Embryonic facial prominence (tissue), 1 donor: ENCODE measurements around the gene TK2.
"Not testable (repeated sequence)": the region's sequence is repeated elsewhere in the genome, so short reads cannot be mapped to it uniquely, and the experiment has no call there.

ENCODE experiments used
- DNase-seq: peaks from one replicate; pipeline ENCODE4 v3.0.0-alpha.2; 2016; ENCODE audit errors: extremely low spot score

Gene TK2

DNA sequence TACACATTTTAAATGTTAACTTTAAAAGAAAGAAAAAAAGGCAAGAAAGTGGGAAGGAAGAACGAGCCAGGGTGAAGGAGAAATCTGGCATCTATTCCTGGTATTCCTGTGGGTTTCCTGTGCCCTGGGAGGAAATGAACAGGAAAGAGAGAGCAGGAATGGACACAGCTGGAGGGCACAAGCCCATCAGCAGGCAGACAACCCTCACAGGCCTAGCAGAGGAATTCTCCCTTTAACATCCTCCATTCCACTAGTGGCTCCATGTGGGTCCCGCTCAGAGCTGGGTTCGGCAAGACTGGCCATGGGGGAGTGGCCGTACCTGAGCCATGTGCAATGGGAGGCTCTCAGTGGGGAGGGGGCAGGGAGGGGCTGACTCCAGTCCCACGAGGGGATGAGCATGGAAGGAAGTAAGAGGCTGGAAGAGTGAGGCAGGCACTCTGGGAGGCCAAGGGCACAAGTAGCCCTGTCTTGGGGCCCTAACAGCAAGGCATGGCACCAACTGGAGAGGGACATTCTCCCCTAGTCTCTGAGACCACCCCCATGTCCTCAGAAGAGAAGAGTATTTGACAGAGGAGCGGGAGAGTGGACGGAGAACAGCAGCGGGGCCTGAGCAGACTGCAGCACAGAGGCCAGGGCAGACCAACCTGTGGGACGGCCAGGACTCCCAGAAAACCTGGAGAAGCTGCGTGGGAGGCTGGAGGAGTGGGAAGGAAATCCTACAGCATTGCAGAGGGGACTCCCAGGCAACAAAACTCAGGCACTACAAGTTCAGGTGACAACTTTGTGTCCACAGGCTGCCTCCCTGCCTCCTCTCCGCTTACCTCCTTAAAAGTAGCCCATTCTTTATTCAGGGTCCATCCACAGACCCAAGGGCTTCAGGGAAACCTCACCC lies 30.2 kb downstream of the TK2 start:
- no peak for DNase-seq

DNA sequence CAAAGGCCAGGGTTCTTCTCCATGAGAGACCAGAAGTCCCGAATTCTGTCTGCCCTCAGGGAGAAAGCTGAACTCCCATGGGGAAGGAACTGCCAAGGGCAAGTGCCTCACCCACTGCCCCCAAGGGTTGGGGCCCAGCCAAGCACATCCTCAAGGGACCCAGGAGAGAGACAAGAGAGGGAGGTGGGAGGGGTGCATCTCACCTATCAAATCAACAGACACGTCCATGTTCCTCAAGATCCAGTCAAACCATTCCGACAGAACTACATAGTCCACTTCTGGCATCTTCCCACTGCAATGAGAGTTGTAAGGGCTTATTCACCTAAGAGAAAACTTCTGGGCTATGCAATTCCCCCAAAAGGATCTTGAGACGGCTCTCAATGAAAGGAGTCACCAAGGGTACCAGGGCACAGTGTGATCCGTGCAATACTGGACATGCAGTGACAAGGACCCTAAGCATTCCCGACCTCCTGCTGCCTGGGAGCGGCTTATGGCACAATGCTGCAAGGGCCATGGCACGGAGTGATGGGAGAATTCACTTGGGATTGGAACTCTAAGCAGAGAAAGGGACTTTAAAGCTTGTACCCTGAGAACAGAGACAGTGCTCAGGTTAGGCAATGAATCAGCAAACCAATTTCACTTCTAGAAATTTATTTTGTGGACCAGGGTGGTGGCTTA lies 32.2 kb downstream of the TK2 start:
- no peak for DNase-seq

DNA sequence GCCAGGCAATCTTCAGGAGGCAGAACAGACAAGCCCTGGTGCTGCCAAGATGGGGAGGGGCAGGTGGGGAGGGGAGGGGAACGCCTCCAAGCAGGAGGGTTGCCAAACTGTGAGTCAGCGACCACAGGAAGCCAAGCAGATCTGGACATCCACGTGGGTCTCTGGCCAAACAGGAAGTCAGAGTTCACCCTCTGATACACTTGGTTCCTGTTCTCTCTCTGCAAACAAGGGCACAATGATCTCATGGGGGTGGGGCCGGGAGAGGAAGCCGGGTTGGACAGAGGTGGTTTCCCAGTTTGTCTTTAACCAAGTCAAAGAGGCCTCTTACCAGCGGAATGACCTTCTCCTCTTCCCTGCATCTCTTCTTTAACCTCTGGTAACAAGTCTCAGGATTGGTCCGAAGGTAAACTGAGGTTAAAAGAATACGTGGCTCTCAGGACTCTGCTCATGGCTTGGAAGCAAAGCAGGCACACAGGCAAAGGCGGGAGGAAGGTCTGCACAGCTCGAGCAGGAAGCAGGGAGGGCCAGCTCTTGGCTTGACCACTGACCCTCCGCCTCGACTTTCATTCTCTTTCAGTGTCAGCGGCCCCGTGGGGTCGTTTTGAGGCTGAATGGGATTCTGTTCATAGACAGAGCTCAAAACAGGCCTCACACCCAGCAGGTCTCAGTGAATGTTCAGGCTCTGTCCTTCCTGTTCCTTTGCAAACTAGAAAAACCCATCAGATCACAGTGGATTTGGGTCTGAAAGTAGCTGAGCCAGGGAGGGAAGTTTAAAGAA lies 32.9 kb downstream of the TK2 start:
- DNase-seq = peak; percentile 38

DNA sequence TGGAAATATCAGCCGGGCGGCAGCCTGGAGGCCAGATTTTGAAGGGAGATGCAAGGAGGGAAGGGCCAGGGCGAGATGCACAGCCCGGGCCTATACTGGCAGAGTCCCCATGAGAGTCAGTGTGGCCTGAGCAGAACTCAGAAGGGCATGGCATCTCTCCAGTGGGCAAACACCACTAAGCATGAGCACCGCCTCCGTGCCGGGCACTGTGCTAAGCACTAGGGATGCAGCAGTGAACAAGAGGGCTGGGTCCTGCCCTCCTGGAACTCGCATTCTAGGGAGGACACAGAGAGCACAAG lies 33.5 kb downstream of the TK2 start:
- DNase-seq = no peak

DNA sequence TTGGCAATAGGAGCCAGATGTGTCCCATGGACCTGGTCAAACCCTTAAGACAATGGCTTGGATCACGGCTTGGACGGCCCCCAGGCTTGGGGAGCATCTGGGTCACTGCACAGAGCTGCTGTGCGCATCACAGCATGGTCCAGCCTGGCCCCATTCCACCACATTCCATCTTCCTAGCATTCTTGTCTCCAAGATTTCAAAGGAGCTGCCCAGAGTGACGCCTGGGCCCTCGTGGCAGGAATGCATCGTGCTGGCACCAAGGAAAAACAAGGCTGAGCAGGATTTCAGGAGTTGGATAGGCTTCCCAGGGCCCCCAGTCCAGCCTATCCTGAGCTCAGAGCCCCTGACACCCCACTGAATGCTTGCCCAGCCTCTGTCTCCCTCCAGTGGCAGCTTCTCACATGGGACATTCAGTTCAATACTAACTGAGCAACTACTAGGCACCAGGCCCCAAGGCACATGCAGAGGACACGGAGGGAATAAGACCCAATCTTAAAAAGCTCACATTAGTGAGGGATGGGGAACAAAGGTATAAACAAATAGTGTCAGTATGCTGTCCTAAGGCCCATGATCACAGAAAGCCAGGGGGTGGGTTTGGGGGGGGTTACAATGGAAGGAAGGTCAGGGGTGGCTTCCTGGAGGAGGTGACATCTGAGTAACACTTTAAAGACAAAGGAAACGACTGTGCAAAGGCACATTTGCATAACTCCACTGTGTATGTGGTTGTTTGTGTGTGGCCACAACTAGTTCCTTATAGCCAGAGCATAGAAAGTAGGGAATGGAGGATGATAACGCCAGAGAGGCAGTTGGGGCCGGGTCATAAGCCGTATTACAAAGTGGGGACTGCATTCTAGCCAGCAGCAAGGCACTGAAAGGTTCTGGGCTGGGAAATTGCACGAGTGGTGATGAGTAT lies 34.1 kb downstream of the TK2 start:
- no peak for DNase-seq

DNA sequence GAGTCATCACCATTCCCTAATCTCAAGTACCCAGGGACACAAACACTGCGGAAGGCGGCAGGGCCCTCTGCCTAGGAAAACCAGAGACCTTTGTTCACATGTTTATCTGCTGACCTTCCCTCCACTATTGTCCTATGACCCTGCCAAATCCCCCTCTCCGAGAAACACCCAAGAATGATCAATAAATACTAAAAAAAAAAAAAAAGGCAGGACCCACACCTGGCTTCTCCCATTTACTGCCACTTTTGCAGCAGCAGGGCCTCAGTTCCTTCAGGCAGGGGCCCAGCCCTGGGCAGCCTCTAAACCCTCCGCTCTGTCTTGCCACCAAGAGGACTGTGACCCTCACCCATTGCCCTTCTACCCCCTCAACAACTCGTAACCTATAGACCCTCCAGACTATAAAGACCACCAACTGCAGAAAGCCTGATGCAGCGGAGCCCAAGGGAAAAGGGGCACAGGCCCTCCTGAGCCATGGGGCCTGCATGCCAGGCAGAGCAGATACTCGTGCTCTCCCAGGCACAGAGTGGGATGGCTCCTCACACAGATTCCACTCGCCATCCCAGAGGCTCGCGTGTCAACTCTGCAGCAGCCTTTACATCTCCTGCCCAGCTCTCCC lies 34.8 kb downstream of the TK2 start:
- DNase-seq = not testable (repeated sequence)

DNA sequence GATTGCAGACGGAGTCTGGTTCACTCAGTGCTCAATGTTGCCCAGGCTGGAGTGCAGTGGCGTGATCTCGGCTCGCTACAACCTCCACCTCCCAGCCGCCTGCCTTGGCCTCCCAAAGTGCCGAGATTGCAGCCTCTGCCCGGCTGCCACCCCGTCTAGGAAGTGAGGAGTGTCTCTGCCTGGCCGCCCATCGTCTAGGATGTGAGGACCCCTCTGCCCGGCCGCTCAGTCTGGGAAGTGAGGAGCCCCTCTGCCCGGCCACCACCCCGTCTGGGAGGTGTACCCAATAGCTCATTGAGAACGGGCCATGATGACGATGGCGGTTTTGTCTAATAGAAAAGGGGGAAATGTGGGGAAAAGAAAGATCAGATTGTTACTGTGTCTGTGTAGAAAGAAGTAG lies 35.5 kb downstream of the TK2 start:
- DNase-seq = not testable (repeated sequence)

DNA sequence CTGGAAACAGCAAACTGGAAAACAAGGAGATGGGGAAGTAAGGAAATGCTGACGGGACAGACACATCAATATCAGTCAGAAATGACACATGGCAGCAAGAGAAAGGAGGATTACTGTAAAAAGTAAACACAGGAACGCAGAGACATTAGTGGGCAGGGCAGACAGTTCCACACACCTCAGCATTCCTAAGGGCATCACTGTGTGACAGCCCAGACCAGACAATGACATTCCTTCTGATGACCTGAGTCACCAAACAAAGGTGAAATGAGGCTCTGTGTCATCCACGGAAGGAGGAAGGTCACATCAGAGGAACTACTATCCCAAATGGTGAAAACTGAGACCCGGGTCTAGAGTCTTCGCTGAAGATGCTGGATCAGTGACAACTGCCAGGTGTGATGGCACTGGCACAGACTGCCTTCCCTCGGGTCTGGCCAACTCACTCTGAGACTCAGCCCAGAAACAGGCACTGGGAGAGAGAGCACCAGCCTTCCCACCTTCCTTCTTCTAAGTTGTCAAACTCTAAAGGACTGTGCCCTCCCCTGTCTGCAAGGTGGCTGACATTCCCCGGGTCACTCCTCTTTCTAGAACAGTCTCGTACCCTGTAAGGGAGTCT lies 36.7 kb downstream of the TK2 start:
- no peak for DNase-seq

DNA sequence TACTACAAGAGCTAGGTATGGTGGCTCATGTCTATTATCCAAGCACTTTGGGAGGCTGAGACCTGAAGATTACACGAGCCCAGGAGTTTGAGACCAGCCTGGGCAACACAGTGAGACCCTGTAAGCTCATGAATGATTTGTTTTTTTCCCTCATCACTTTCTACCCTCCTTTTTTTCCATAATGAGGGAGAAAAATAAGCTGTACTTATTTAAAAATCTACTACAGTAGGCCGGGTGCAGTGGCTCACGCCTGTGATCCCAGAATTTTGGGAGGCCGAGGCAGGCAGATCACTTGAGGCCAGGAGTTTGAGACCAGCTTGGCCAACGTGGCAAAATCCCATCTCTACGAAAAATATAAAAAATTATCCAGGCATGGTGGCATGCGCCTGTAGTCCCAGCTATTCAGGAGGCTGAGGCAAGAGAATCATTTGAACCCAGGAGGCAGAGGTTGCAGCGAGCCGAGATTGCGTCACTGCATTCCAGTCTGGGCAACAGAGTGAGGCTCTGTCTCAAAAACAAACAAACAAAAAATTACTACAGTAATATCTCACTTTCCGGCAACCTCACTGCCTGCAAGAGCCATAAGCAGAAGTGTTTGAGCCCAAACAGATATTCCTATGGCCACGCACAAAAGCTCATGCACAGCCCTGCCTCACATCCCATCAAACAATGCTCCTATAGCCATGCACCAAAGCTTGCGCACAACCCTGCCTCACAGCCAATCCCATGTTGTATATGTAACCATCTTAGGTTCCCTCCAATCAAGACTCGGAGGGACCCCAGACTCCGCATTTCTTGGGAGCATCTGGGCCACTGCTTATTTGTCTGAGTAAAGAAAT lies 37.4 kb downstream of the TK2 start:
- no peak for DNase-seq

DNA sequence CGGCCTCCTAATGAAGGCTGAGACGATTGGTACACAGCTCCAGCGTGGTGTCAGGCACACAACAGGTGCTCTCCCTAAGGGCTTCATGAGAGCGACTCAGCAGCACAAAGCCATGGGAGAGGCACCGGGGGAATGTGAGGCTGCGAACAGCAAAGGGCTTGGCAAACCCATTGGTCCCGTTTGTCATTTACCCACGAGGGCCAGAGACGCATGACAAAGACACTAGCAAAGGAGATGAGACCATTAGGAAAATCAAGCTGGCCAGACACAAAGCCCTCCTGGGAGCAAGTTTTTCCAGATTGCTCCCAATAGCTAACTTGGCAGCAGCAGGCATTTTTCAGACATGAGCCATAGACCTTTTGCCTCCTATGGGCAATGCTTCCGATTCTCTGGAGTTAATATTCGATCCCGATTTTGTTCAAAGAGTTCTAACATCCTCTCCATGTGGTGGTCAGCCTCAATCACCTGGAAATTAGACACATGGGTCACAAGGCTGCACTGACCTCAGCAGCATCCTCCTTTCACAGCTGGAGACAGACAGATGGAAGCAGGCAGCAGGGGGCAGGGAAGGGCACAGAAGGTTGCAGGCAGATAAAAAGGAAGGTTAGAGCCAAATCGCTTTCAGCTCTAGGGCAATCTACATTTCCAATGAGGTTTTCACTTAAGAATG lies 38.2 kb downstream of the TK2 start:
- no peak for DNase-seq

DNA sequence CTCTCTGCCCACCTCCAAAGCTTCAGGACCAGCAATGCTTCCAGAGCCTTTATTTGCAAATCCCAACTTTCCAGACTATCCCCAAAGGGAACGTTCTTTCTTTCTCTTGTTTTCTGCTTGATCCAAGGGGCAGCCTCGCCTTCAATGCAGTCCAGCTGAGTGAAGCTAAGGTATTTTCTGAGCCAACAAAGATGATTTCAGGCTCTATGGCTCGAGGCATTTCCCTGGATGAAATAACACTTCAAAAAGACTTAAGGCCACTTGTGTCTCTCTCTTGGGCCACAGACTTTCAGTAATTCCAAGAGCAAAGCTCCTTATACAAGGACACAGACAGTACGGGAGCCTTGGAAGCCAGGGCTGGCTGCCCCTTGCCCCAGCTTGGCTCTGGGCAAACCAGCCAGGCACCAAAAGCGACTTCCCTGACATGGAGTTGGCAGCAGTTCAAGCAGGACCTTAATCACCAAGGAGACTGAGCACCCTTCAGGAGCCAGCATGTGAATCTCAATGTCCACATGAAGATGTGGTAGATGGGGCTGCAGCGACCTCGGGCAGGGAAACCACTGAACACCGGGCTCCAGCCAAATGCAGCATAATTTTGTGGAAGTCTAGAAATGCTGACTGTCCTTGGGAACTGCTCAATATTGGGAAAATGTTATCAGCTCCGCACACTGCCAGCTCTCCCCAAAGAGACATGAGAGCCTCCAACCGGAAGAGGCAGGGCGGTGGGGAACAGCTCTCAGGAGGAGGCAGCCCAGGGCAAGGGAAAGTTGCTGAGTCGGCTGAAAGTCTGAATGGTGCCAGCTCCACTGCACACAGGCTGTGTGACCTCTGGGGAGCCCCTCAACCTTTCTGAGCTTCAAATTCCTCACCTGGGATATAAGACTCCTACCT lies 39.0 kb downstream of the TK2 start:
- DNase-seq = no peak

DNA sequence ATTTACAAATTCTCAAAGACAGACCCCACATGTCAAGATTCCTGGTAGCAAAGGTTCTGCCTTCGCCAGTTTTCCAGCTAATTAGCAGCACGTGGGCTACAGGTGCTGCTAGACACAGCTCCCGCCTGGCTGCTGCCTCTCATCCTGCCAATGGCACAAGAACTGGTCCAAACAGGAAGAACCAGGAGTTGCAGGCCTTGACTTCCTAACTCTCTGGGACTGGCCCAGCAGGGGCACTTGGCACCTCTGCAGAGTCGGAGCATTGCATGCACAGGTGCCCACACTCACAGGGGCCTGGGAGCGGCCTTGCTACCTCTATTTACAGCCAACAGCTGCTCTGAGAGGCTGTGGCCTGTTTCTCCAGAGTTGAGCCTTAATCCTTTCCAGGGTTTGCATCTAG lies 39.6 kb downstream of the TK2 start:
- no peak for DNase-seq

DNA sequence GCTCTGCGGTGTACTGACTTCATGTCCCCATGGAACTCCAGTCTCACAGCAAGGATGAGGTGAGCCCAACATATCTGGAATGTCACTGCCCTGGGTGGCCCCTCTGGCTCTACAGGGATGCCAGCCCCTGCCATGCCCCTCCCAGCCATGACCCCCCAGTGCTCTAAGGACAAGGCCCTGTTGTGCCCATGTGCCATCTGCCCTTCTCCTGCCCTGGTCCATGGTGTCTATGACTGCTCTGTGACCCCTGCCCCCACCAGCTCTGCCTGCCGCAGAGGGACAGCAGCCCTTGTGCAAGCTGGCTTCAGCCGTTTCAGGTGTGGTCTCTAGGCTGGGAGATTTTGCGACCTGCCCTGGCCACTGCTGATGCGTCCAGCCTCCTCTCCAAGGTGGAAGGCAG lies 40.3 kb downstream of the TK2 start:
- no peak for DNase-seq

DNA sequence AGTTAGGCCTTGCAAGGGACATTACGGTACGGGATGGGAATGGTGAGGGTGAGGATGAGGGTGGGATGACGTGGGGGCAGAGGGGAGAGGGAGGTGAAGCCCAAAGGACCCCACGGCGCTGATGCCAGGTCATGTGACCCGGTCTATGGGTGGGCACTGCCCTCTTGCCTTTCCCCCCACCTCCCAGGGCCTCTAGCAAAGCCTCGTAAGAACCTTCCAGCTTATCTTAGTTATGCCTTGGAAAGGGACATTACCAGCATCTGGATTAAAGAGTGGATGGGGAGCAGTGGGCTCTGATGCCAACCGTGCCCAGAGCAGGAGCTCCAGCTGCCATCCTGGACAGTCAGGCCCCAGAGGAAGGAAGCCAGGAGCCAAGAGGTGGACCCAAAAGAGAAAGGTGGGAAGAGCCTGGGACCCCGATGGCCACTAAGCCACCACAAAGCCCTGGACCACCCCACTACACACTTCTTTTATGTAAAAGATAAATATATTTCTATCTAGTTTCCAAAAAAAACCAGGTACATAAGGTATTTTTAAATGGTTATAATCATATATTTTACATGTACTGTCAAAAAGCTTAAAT lies 40.9 kb downstream of the TK2 start:
- no peak for DNase-seq

DNA sequence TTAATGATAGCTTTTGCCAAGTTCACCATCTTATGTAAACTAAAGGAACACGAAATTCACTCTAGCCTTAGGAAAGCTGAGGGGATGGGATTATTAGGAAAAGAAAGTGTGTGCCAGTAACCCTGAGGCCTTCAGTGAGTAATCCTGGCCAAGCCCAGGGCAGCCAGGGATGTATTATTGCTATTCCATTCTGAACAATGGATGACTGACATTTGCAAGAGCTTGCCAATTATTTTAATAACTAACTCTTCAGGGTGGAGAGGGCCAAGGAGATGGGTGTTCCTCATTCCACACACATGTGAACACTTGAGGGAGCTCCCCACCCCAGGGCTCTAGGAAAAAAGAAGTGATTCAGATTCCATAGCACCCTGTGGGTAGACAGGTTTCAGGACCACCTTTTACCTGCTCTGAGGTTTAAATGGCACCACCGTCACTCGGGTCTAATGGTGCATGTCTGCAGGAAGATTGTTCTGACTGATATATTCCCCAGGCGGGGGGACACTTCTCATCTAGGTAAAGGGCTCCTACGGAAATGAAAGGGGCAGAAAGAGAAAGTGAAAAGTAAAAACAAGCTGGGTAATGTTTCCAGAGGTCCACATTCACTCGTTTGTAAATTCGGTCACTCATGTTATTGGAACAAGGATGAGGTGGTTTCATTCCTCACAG lies 41.5 kb downstream of the TK2 start:
- no peak for DNase-seq

DNA sequence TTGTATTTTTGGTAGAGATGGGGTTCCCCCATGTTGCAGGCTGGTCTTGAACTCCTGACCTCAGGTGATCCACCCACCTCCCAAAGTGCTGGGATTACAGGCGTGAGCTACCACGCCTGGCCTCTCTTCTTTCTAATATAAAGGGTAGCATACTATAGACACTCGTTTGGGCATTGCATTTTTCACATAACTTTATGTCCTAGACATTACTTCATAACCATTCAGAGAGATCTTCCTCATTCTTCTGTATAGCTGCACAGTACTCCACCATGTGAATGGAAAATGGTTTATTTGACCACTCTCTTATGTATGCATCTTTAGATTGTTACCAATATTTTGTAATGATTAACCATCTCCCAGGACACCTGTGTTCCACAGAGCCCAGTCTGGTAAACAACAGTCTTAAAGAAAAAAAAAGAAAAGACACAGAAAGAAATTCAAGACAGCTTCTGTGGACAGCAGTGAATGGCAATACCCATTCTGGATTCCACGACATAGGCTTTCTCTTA lies 42.1 kb downstream of the TK2 start:
- DNase-seq = no peak

DNA sequence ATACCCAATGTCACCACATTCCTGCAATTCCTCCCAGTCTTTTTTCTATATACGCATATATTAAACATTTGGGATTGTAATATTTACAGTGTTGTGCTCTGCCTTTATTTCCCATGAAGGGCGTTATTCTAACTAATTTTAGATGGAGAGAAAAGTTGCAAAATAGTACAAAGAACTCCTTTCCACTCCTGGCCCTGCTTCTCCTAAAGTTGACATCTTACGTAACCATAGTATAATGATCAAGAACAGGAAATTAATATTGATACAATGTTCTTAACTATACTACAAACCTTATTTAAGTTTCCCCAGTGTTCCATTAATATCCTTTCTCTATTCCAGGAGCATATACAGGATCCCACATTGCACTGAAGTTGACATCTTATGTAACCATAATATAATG lies 46.3 kb downstream of the TK2 start:
- DNase-seq = no peak
